HepG2 (cell line): Measurements from ENCODE around the gene AGPAT3. TPM values are rescaled to one million over a fixed set of nuclear protein-coding genes. Genes with fewer than 3 reads are reported as not detected.

Experiments
- BCL6 ChIP-seq: IDR thresholded peaks from 2 replicates; pipeline ENCODE4 v1.6.1; 2016; ENCODE audit warnings: missing genetic modification reagents, missing compliant biosample characterization
- CBX1 ChIP-seq: IDR thresholded peaks from one replicate; pipeline ENCODE4 v1.6.1; 2016; ENCODE audit warnings: antibody characterized with exemption, low read depth
- CBX2 ChIP-seq, 2 experiments: fragments of 200-600 bp in 1 of 2; sonication (generic); formaldehyde crosslinking in 1 of 2; IDR thresholded peaks; 2 replicates each; pipeline versions ENCODE4 v1.7.0 to v1.8.1; 2018 to 2022; ENCODE audit warnings: low read depth in 2 of 2, low read length in 1 of 2, mild to moderate bottlenecking in 1 of 2, missing genetic modification reagents in 1 of 2
- CHD2 ChIP-seq: IDR thresholded peaks from 2 replicates; pipeline ENCODE4 v1.6.1; 2011; ENCODE audit warnings: low read depth, low read length, improper control_type of control experiment
- EHMT2 ChIP-seq: fragments of 200-600 bp; sonication (generic); IDR thresholded peaks from 2 replicates; pipeline ENCODE4 v1.7.0; 2017; ENCODE audit warnings: antibody characterized with exemption, low read depth, low read length, borderline replicate concordance
- EP300 ChIP-seq, 3 experiments: sonication (generic) in 1 of 3; formaldehyde crosslinking in 1 of 3; IDR thresholded peaks; 2 replicates each; pipeline versions ENCODE4 v1.5.1 to v1.6.1; 2011 to 2020; ENCODE audit warnings: low read depth in 2 of 3, low read length in 2 of 3, borderline replicate concordance in 1 of 3, improper control_type of control experiment in 1 of 3, mild to moderate bottlenecking in 1 of 3, missing genetic modification reagents in 1 of 3, moderate library complexity in 1 of 3
- ERF ChIP-seq: IDR thresholded peaks from 2 replicates; pipeline ENCODE4 v1.6.1; 2018; ENCODE audit warnings: missing biosample characterization, missing genetic modification reagents
- FIP1L1 ChIP-seq: fragments of 200-400 bp; formaldehyde crosslinking; IDR thresholded peaks from 2 replicates; pipeline ENCODE4 v1.6.1; 2018; ENCODE audit warnings: low read depth, mild to moderate bottlenecking, low read length, moderate library complexity, borderline replicate concordance; ENCODE audit not compliant: insufficient read depth
- GATAD2A ChIP-seq: IDR thresholded peaks from 2 replicates; pipeline ENCODE4 v1.6.1; 2016
- ISX ChIP-seq: sonication (generic); formaldehyde crosslinking; conservative IDR thresholded peaks from 2 replicates; pipeline ENCODE4 v1.5.0; 2020; ENCODE audit warnings: missing genetic modification reagents
- KIAA2018 ChIP-seq: sonication (generic); formaldehyde crosslinking; IDR thresholded peaks from 2 replicates; pipeline ENCODE4 v1.5.0; 2020; ENCODE audit warnings: mild to moderate bottlenecking, missing genetic modification reagents, borderline replicate concordance
- RARA ChIP-seq: IDR thresholded peaks from 2 replicates; pipeline ENCODE4 v1.6.1; 2016; ENCODE audit warnings: missing genetic modification reagents, missing compliant biosample characterization
- RBM39 ChIP-seq: fragments of 200-400 bp; formaldehyde crosslinking; IDR thresholded peaks from one replicate; pipeline ENCODE4 v1.6.1; 2018; ENCODE audit warnings: antibody characterized with exemption, mild to moderate bottlenecking, low read depth, low read length; ENCODE audit not compliant: poor library complexity, severe bottlenecking
- SIN3B ChIP-seq: fragments of 150-350 bp; IDR thresholded peaks from 2 replicates; pipeline ENCODE4 v1.6.1; 2014; ENCODE audit warnings: low read length
- SP2 ChIP-seq: sonication (generic); formaldehyde crosslinking; IDR thresholded peaks from 2 replicates; pipeline ENCODE4 v1.5.1; 2020; ENCODE audit warnings: mild to moderate bottlenecking, missing genetic modification reagents
- SP4 ChIP-seq: sonication (generic); formaldehyde crosslinking; IDR thresholded peaks from 2 replicates; pipeline ENCODE4 v1.8.1; 2023; ENCODE audit warnings: mild to moderate bottlenecking, missing genetic modification reagents
- XRCC5 ChIP-seq: fragments of 200-400 bp; formaldehyde crosslinking; optimal IDR thresholded peaks from 2 replicates; pipeline ENCODE3; 2017; ENCODE audit warnings: mild to moderate bottlenecking, low read length
- ZKSCAN1 ChIP-seq: fragments of 150-350 bp; IDR thresholded peaks from 2 replicates; pipeline ENCODE4 v1.6.1; 2014; ENCODE audit warnings: low read length
- ZNF260 ChIP-seq: sonication (generic); formaldehyde crosslinking; IDR thresholded peaks from 2 replicates; pipeline ENCODE4 v1.4.0; 2020; ENCODE audit warnings: missing genetic modification reagents, low read depth, mild to moderate bottlenecking, borderline replicate concordance
- ZNF30 ChIP-seq: sonication (generic); formaldehyde crosslinking; IDR thresholded peaks from 2 replicates; pipeline ENCODE4 v1.5.0; 2020; ENCODE audit warnings: mild to moderate bottlenecking, missing genetic modification reagents
- ZNF530 ChIP-seq: sonication (generic); formaldehyde crosslinking; IDR thresholded peaks from 2 replicates; pipeline ENCODE4 v1.5.0; 2020; ENCODE audit warnings: low read depth, mild to moderate bottlenecking, missing genetic modification reagents
- ZNF580 ChIP-seq: IDR thresholded peaks from 2 replicates; pipeline ENCODE4 v1.6.1; 2016; ENCODE audit warnings: low read depth, borderline replicate concordance
- ZSCAN20 ChIP-seq: sonication (generic); formaldehyde crosslinking; IDR thresholded peaks from 2 replicates; pipeline ENCODE4 v1.4.0; 2020; ENCODE audit warnings: missing genetic modification reagents, mild to moderate bottlenecking, borderline replicate concordance
- polyA plus RNA-seq, 8 experiments: library from polyadenylated mRNA; depleted of rRNA in 3 of 8; stranded (reverse) in 7 of 8; unstranded in 1 of 8; fragments of >200 nt; fragmentation: Illumina TruSeq in 4 of 8; extraction: Trizol in 4 of 8; gene quantifications; 2 replicates each; pipeline versions ENCODE4 v1.2.1 to v1.2.3, GENCODE V29; 2011 to 2016; ENCODE audit warnings: low read depth in 4 of 8, missing spikeins in 1 of 8, mixed read lengths in 1 of 8; ENCODE audit not compliant: insufficient read depth in 1 of 8
- total RNA-seq, 5 experiments: library from RNA; depleted of rRNA; stranded (reverse); fragments of >200 nt; fragmentation: Illumina TruSeq; extraction: Trizol; gene quantifications; 2 replicates each; pipeline ENCODE4 v1.2.3, GENCODE V29; 2016; ENCODE audit warnings: low read depth in 1 of 5

The AGPAT3 gene
- total and polyA plus RNA-seq, 2 of the 13 experiments (the other 11 are each of a cell fraction or from before 2014, with no cell fraction given) = 32.2 to 54.4 TPM

DNA sequence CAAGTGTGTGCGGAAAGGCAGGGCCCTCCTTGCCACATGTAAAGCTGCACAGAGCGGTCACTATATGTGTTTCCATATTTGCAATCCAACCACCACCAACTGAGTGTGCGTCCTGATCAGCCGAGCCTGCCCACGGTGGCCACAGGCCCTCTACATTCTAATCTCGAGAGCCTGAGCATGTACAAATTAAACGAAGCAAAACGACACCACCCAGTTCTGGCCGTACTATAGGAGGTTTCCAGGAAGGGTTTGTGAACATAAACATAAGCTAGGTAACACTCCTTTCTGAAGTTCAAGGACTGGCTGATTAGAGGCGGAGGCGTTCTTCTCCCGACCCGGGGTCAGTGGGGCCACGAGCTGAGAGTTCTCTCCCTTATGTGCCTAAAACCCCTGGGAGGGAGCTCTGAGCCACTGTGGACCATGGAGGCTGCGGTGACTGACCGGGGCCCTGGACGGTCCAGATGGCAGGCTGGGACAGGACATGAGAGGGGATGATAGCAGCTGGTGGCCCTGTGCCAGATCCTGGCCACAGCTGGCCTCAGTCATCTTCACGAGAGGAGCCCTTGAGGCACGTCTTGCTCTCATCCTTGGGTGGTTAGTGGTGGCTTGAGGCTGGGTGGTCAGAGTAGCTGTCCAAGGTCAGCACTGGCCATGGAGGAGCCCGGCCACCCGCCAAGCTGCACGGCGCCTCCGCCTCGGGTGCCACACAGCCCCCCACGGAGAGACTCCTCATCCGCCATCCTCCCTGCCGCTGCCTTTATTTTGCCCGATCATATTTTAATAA, 108.0 kb downstream of the AGPAT3 start (continued):
- no peak for TF ChIP-seq KIAA2018 (CRISPR knock-in tag)
- no peak for TF ChIP-seq RBM39
- TF ChIP-seq SIN3B = no peak
- no peak for TF ChIP-seq ZNF530
- TF ChIP-seq SP2 (CRISPR knock-in tag) = no peak
- no peak for TF ChIP-seq EHMT2
- TF ChIP-seq FIP1L1 = no peak
- TF ChIP-seq BCL6 (CRISPR knock-in tag) = peak; percentile 29; the same call in 1 of the 2 replicates
- no peak for TF ChIP-seq XRCC5
- TF ChIP-seq ZNF580 (CRISPR knock-in tag) = no peak
- TF ChIP-seq ZKSCAN1 = no peak
- TF ChIP-seq SP4 (CRISPR knock-in tag) = no peak
- no peak for TF ChIP-seq EP300 (IDR thresholded peaks at IDR 0.05; ENCODE audit: low read depth in 2 of 2, low read length in 2 of 2)
- no peak for TF ChIP-seq EP300 (CRISPR knock-in tag; IDR thresholded peaks at IDR 0.05; ENCODE audit: borderline replicate concordance)
- TF ChIP-seq GATAD2A (CRISPR knock-in tag) = no peak
- no peak for TF ChIP-seq ZNF260 (CRISPR knock-in tag)
- TF ChIP-seq CBX1 = no peak
- TF ChIP-seq CBX2 (IDR thresholded peaks at IDR 0.05; ENCODE audit: low read depth, low read length) = no peak
- no peak for TF ChIP-seq CBX2 (CRISPR knock-in tag; IDR thresholded peaks at IDR 0.05; ENCODE audit: low read depth)
- peak; percentile 48 for TF ChIP-seq RARA (CRISPR knock-in tag)
- no peak for TF ChIP-seq ZSCAN20 (CRISPR knock-in tag)
- no peak for TF ChIP-seq ISX (CRISPR knock-in tag)
- no peak for TF ChIP-seq ERF (CRISPR knock-in tag)
- no peak for TF ChIP-seq ZNF30 (CRISPR knock-in tag)
- no peak for TF ChIP-seq CHD2
